Measurements from ENCODE around the gene DLG5.

Gene DLG5

GRCh38 chr10:77926566-77927401, at the start of gene DLG5:
Gene DLG5, minus strand, starts transcription at chr10:77926755. Its CDS starts 235 bp downstream, at chr10:77926520.
- peak; percentile 20 for DNase-seq

- DNase-seq, result no peak
Observed at GRCh38 chr10:77975086-77975666, 48.6 kb upstream of the DLG5 start.

GRCh38 chr10:77974396-77975074, 48.0 kb upstream of the DLG5 start:
- no peak for DNase-seq

GRCh38 chr10:77973276-77973675, 46.7 kb upstream of the DLG5 start:
- no peak for DNase-seq

- DNase-seq, result no peak
Observed at GRCh38 chr10:77972148-77972547, 45.6 kb upstream of the DLG5 start.

GRCh38 chr10:77971804-77972144, 45.2 kb upstream of the DLG5 start:
- DNase-seq, result no peak

GRCh38 chr10:77970869-77971803, 44.6 kb upstream of the DLG5 start:
- DNase-seq, result no peak

DNA sequence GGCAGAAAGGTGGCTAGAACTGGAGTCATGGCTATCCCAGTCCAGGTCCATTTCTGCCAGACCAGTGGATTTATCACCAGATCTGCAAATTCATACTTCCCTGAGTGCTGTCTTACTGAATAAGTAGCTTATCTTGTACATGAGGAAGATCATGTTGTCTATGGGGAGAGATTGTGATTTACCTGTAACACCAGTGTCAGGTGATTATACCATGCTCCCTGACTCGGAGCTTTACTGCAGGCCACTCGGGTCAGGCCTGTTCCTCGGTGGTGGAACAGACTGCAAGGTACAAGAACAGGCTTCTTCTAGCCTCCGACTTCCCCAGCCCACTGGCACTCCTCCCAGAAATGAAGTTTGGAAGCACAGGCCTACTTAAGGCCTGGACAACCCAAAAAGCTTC, 42.6 kb upstream of the DLG5 start:
- DNase-seq, result no peak

DNA sequence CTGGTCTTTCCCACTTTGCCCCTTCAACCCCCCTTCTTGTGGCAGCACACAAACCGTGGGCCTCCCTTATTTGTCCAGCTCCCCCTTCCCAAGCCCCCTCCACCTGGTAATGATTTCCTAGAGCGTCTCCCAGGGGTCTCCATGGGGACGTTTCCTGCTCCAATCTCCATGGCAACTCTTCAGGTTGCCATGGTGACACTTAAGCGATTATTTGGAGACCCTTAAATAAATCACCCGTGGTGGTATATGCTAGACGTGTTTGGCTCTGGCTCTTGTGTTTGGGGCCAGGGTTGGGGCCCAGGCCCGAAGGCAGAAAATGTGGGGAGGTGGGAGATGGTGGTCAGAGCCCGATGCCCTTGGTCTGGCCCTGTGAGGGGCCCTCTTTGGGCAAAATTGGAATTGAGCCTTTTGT, 41.1 kb upstream of the DLG5 start:
- DNase-seq, result no peak

DNA sequence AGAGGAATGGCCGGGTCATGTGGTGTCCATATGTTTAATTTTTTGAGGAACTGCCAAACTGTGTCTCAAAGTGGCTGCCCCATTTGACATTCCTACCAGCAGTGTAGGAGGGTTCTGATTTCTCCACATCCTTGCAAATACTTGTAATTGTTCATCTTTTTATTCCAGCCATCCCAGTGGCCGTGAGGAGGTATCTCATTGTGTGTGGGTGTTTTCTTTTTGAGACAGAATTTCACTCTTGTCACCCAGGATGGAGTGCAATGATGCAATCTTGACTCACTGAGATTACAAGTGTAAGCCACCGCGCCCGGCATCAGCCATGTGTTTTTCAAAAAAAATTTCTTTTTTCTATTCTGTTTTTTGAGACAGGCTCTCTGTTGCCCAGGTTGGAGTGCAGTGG, 38.7 kb upstream of the DLG5 start:
- DNase-seq, result no peak

DNA sequence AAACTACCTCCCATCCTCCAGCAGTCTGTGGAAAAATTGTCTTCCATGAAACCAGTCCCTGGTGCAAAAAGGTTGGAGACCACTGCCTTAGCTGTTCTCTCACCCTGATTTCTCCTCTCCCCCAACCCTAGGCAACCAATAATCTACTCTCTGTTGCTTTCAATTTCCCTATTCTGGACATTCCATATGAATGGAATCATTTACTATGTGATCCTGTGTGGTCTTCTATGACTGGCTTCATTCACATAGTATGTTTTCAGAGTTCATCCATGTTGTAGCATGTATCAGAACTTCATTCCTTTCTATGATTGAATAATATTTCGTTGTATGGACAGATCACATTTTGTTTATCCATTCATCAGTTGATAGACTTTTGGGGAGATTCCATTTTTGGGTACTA, 38.3 kb upstream of the DLG5 start:
- DNase-seq, result no peak

DNA sequence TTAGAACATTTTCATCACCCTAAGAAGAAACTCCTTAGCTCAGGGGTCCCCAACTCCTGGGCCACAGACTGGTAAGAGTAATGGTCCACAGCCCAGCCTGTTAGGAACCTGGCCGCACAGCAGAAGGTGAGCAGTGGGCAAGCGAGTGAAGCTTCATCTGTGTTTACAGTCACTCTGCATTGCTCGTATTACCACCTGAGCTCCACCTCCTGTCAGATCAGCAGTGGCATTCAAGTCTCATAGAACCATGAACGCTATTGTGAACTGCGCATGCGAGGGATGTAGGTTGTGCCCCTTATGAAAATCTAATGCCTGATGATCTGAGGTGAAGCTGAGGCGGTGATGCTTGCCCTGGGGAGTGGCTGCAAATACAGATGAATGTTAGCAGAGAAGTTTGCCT, 37.3 kb upstream of the DLG5 start:
- DNase-seq, result no peak

GRCh38 chr10:77962350-77963146, 36.0 kb upstream of the DLG5 start:
- no peak for DNase-seq

GRCh38 chr10:77961668-77962067, 35.1 kb upstream of the DLG5 start:
- no peak for DNase-seq

DNA sequence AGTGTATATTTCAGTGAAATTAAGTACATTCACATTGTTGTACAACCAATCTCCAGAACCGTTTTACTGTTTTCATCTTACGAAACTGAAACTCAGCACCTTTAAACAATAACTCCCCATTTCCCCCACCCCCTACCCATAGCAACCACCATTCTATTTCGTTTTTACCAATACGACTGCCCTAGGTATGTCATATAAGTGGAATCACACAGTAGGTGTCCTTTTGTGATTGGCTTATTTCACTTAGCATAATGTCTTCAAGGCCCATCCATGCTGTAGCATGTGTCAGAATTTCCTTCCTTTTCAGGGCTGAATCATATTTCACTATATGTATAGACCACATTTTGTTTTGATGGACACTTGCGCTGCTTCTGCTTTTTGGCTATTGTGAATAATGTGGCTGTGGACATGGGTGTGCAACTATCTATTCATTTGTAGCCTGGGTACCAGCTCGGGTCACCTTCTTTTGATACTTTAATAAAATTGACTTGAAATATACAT, 34.3 kb upstream of the DLG5 start:
- no peak for DNase-seq

- DNase-seq, result no peak
Observed at GRCh38 chr10:77959887-77960455, 33.4 kb upstream of the DLG5 start.

GRCh38 chr10:77959384-77959783, 32.8 kb upstream of the DLG5 start:
- DNase-seq, result no peak

- DNase-seq, result no peak
Observed at GRCh38 chr10:77955136-77955535, 28.6 kb upstream of the DLG5 start.

- no peak for DNase-seq
Observed at GRCh38 chr10:77949167-77949566, 22.6 kb upstream of the DLG5 start.

DNA sequence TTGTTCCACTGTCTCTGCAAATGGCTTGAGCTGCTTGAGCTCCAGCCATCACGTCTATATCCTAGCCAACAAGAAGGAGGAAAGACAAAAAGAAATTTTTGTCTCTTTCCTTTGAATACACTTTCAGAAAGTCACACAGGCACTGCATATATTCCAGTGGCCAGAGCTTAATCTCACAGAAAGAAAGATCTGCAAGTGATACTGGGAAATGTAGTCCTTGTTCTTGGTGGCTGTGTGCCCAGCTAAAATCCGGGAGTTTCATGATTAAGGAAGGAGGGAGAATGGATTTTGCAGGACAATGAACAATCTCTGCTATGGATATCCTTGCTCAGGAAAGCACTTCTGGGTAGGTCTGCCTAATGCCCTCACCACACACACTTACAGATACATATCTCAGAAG, 19.5 kb upstream of the DLG5 start:
- no peak for DNase-seq

- no peak for DNase-seq
Observed at GRCh38 chr10:77944519-77944918, 18.0 kb upstream of the DLG5 start.
